HG02623 (cell line): ENCODE results near the gene DGAT2L6.

ENCODE experiments used
- ATAC-seq: cut with Tn5 transposase; IDR thresholded peaks from one replicate; pipeline ENCODE4 v1.9.1; 2021; ENCODE audit warnings: moderate library complexity; ENCODE audit not compliant: unreplicated experiment

The DGAT2L6 gene

DNA sequence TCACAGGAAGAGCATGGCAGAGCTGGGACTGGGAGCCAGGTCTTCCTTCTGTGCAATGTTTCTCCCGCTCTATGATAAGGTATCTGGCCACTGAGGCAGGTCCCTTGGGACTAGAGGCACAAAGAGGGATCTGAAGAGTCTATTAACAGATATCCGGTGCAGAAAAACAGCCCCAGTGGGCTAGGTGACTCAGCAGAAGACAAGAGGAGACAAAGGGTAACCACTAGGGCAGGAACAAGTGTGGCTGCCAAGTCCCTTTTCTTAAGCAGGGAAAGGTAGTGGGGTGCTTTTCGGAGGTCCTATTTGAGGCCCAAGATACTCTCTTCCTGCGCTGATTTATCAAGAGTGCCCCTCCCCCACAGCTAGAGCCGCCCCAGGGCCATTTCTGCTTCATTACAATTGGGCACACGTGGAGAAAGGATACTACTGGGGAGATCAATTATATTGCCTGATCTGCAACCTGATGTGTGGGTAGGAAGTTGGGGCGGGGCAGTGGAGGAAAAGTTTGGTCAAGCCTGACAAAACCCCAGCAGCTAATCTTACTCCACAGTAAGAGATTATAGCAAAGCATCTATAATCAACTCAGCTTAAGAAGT, at the start of gene DGAT2L6:
TSS of gene DGAT2L6 (plus strand) at position 546 of the 596 bp plus-strand sequence. CDS start 100 bp downstream, outside the sequence.
- peak; percentile 58 for ATAC-seq

GRCh38 chrX:70128071-70128470, 49.2 kb upstream of the DGAT2L6 start:
- ATAC-seq, result no peak

DNA sequence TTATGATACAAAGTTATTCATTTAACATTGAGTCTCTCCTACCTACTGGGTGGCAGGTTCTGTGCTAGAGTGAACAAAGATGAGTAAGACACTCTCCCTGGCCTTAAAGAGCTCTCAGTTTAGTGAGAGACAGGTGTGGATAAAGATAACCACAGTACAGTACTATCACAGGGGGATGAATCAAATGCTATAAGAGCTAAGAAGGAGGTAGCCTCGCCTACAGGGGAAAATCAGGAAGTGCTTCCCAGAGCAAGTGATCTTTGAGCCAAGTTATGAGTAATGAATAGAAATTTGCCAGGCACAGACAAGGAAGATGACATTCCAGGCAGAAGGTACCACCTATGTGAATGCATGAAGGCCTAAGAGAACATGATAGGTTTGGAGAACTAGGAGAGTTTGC, 47.5 kb upstream of the DGAT2L6 start:
- no peak for ATAC-seq

GRCh38 chrX:70132224-70132623, 45.1 kb upstream of the DGAT2L6 start:
- ATAC-seq, result no peak

DNA sequence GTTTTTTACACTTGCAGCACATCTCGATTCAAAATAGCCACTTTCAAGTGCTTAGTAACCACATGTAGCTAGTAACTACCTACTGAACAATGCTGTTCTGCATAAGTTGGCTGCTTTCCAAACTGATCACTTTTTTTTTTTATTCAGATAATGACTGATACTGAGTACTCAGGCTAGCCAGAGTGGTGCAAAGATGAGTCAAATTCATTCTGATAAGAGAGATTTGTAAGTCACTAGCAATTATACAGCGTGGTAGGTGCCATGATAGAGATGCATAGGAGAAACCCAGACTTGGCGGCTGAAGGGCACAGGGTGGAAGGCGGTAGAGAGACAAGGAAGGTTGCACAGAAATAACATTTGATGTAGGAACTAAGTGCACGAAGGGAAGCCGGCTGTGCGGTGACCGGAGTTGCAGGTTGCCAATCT, 44.4 kb upstream of the DGAT2L6 start:
- no peak for ATAC-seq

GRCh38 chrX:70133303-70134115, 43.8 kb upstream of the DGAT2L6 start, which contains the start of gene IGBP1:
TSS of gene IGBP1 (plus strand) at chrX:70133447. CDS start at chrX:70133948, 501 bp downstream.
- peak; percentile 80 for ATAC-seq

GRCh38 chrX:70134116-70134477, 43.2 kb upstream of the DGAT2L6 start:
- peak; percentile 13 for ATAC-seq

GRCh38 chrX:70138622-70139021, 38.7 kb upstream of the DGAT2L6 start:
- no peak for ATAC-seq

DNA sequence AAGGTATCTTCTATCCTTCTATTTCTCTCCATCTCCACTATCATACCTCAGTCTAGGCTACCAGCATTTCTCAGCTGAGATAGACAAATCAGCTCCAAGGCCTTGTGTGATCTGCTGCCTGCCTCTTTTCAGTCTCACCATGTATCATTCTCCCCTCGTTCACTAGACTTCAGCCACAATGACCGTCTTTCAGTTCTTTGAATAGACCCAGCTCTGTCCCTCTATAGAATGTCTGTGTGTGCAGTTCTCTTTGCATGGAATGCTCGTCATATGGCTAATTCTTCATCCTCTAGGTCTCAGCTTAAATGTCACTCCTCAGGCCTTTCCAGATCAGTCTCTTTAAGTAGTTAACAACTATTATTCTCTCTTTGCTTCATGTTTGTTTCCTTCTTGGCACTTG, 37.5 kb upstream of the DGAT2L6 start:
- ATAC-seq, result no peak

GRCh38 chrX:70141373-70141772, 35.9 kb upstream of the DGAT2L6 start:
- ATAC-seq, result no peak

- no peak for ATAC-seq
Measured at GRCh38 chrX:70166601-70167590, 10.4 kb upstream of the DGAT2L6 start.

DNA sequence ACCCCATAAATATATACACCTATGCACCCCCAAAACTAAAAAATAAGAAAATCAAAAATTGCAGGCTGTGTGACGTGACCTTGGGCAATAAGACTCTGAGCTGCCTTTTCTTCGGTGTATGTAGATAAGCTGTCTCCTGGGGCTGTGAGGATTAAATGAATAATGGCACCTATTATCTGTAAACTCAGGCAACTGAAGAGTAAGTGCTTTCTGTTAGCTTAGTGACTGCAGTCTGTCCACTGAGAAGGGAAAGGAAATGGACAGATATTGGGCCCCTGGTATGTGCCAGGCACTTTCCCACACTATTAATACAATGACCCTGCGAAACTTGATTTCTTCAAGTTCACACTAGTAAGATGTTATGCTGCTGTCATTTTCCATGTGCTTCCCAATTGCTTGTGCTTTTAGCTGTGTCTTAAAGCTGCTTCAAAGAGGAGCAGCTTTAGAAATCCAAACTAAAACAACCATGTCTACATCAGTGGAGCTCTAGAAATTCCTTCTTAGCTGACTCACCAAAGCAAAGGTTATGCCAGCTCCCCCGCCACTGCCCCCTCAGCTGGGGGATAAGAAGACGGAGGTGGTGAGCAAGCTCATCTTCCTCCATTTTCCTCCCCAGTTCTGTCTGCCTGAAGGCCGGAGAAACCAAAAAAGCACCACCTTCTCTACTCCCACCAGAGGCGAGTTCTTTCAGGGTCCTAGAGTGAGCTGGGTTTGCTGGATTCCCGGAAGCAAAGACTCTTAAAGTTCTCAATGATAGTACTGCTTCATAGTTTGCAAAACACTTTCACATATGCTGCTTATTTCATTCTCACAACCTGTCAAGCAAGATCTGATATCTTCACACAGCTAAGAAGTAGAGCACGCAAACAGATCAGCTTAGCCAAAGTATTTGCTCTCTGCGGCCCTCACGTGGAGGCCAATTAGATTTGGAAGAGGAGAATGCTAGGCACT, 8.8 kb upstream of the DGAT2L6 start:
- ATAC-seq, result no peak

GRCh38 chrX:70169281-70169680, 8.0 kb upstream of the DGAT2L6 start:
- no peak for ATAC-seq

DNA sequence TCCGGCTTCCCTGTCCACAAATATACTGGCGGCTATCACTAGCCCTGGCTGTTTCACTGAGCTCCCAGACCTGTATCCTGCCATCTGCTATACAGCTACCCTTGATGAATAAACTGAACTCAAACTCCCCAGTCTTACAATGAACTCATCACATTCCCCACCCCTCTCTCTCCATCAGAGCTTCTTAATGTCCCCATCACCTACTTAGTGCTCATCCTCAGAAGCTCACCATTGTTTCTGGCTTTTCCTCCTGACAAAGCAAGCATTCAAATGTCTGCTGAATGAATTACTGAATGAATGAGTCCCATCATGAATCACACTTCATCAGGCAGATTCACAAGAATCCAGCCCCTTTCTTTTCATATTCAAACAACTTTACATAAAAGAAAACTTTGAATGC, 5.7 kb upstream of the DGAT2L6 start:
- ATAC-seq, result no peak

DNA sequence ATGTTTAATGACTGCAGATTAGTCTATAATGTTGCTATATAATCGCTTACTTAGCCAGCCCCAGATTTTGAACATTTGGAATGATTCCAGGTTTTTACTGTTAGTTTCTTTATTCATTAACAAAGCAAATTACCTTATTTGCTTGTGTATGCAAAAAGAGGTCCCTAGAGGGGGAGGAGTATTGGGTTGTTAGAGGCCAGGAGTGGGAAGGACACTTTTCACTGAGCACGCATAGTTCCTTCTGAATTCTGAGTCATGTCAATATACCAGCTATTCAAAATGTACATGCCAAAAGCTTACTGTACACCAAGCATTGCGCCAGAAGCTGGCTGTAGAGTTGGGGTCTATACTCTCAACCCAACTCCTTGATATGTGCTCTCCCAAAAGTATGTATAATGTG, 5.1 kb upstream of the DGAT2L6 start:
- no peak for ATAC-seq

DNA sequence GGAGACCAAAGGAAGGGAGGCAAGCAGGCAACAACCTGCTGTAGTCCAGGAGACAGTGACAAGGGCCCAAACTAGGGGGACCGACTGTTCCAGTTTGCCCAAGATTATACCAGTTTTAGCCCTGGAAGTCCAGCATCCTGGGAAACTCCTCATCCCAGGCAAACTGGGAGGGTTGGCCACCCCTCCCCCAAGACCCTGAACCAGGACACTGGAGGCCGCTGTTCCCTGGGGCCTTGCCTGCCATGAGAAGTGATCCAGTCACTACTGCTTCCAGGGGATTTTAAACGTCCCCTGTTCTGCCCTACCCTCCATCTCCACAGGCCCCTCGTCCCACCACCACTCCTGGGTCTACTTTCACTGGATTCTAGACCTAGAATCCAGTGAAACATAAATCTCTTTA, 4.3 kb upstream of the DGAT2L6 start:
- ATAC-seq, result no peak

DNA sequence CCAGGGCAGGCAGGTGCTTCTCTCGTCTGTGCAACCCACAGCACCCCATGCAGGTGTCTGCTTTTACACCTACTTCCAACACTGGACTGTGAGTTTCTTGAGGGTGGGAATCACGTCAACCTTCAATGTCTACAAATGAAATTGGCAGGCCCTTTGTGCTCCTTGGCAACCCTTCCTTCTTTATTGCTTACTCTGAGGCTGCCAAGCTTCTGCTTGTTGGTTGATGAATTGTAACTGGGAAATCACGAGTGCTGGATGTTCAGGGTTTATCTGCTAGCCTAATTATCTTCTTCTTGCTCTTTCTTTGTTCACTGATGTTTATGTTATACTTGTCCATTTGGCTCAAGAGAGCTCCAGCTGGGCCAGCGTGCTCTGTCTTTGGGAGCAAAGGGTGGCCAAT, 2.5 kb upstream of the DGAT2L6 start:
- no peak for ATAC-seq

DNA sequence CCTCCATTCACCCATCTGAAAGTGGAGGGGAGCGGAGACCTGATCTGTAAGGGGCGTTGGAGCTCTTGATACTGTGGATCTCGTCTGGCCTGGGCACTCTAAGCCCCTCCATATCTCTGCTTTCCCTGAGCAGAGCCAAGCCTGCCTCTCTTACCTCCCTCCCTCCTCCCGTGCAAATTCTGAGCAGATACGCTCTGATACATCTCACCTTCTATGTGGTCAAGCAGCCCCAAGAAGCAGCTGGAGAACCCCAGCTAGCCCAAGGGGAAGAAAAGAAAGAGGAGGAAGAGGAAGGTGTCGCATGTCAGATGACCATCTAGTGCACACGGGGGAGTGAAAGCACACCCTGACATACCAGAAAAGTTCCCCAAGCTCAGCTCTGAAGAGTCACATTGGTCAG, 1.9 kb upstream of the DGAT2L6 start:
- ATAC-seq, result no peak

DNA sequence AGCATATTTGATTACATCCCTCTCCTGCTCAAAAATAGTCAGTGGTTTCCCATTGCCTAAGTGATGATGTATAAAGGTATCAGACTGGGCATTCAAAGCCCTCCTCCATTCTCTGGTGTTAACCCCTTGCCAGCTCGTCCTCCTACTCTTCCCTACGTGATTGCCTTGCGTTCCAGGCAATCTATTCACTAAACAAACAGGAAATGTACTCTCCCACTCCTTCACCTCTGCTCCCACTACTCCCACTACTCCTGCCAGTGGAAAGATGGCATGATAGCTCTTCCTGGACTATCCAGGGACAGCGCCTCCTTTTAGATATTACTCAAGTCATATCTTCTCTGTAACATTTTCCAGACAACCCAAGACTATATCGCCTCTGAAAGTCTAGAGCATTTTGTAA, 5.8 kb downstream of the DGAT2L6 start:
- no peak for ATAC-seq

DNA sequence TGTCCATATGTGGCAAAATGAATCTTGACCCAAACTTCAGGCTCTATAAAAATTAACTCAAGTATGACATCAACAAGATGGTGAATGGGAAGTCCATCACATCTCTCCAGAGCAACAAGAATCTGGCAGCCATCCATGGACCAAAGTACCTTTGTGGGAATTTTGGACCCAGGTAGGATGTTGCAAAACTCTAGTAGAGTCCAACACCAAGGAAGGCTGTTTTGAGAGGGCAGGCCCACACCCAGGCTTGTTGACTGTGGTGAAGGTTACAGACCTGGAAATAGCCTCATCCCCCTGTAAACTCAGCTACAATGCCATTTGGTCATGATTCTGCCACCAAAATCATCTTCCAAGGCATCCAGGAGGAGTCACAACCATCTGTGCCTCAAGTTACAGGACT, 12.9 kb downstream of the DGAT2L6 start:
- ATAC-seq, result no peak
